CD4-positive, alpha-beta T cell treated with Interleukin-12 subunit alpha and Interleukin-12 subunit beta, for 1 hour (primary cell): ENCODE data around the gene POU2F2.

Experiments
- DNase-seq: peaks from one replicate; pipeline ENCODE4 v3.0.0-alpha.2; 2020

POU2F2 gene

DNA sequence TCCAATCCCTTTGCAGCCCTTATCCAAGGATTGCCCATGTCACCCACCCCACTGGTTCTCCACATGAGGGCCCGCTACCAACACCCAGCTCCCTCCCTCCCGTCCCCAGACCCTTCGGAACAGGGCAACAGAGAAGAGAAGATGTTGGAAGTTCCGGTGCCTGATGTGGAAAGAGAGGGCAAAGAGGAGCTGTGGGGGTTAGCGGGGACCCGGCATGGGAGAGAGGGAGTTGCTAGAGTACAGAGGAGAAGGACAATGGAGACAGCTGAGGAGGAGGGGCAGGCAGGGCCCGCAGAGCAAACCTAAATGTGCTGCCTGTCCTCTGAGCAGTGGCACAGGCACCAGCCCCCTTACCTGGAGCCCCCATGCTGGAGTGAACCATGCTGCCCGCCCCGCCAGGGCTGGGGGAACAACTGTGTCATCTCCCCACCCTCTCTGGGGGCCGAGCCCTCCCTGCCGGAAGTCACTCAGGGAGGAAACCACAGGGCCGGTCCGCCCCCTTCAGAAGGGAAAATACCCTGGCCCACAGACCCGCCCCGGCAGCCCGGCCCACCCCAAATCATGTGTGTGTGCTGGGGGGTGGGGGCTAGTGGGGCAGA is at the start of gene POU2F2:
TSS of gene POU2F2 (minus strand) at position 417 of the 599 bp plus-strand sequence. CDS start at position 382, 35 bp downstream.
- DNase-seq: peak; percentile 91

- no peak for DNase-seq
These were observed 46.8 kb upstream of the POU2F2 start for GRCh38 chr19:42178791-42179674.

DNA sequence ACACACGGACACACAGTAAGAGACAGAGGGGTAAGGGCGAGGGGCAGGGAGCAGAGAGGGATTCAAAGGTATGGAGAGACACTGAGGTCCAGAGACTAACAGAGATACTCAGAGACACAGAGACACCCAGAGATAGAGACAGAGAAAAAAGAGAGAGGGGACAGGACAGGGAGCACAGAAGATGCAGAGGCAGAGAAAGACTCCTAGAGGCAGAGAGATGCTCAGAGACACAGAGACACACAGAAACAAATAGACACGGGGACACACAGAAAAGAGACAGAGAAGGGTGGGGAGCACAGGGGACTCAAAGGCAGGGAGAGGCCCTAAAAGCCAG is 45.4 kb upstream of the POU2F2 start:
- no peak for DNase-seq

- peak; percentile 82 for DNase-seq
These were observed 44.9 kb upstream of the POU2F2 start for GRCh38 chr19:42176990-42177685.

DNA sequence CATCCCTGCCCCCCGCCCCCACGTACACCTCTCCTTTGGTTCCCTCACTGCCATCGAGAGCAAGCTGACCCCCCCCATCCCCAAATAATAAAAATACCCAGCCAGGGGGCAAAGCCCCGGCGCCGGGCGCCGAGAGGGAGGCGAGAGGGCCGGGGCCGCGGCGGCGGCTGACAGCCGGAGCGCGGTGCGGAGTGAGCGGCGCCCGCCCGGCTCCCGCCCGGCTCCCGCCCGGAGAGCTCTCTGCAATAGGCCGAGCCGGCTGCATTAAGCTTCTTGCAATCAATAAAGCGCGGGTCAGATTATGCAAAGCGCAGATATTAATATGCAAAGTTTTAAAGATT is 44.4 kb upstream of the POU2F2 start:
- no peak for DNase-seq

DNA sequence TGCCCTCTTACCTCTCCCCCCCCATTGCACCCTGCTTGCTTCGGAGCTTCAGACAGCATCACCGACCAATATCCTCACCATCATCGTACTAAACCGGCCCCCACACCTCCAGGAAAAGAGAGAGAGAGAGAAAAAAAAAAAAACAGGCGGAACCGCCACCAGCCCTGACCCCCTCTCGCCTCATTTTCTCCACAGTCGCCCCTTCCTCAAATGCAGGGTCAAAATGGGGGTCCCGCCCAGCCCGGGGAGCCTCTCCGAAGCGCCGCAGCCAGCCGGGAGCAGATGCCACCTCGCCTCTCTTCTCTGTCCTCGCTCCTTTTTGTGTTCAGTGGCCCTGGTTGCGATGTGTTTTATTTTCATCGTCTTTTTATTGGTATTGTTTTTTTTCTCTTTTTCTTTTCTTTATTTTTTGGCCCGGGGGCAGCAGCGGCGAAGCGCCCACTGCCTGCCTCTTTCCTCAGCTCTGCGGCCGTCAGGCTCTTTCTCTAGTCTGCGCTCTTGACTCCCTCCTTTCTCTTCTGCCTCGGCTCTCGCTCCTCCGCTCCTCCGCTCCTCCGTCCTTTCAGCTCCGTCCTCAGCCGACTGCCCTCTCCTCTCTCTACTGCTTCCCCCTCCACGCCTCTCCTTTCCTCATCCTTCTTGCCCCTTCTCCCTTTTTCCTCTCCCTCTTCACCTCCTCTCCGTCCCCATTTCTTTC is 43.9 kb upstream of the POU2F2 start:
- DNase-seq: no peak

GRCh38 chr19:42174958-42175734 is 42.9 kb upstream of the POU2F2 start:
- DNase-seq: no peak

- DNase-seq: no peak
These were observed 41.9 kb upstream of the POU2F2 start for GRCh38 chr19:42174188-42174587.

DNA sequence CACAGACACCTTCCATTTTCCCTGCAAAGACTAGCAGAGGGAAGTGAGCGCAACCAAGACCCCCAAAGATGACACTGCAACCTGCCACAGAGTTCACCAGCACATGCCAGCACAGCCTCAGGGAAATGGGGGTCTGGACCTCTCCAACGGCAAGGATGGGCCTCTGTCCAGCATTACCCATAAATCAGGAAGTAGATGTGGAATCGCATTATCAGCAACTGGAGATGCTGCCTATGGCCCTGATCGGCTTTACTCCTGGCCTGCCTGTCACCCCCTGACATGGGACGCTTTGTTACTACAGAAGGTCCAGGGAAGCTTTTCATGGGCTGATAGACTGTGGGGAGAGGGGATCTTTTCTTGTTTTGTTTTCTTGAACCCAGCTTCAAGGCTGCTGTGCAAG is 41.4 kb upstream of the POU2F2 start:
- DNase-seq: no peak

GRCh38 chr19:42172261-42172660 is 40.0 kb upstream of the POU2F2 start:
- DNase-seq: no peak

DNA sequence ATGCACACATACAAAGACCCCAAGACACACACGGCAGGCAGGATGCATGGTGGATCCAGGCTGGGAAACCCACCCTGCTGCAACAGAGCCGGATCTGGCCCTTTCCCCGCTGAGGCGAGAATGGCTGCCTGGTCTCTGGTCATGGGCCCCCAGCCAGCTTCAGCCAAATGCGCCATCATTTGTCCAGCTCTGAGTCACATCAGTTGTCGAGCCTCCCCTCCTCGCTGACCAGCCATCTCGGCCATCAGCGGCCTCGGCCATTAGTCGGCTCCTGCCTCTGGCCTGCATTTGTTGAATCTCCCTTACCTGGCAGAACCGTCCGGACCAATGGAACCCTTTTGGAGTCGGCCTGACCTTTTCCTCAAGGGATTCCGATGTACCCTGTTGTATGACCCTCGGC is 38.5 kb upstream of the POU2F2 start:
- DNase-seq: no peak

GRCh38 chr19:42169486-42170413 is 37.5 kb upstream of the POU2F2 start:
- no peak for DNase-seq

- DNase-seq: no peak
These were observed 36.0 kb upstream of the POU2F2 start for GRCh38 chr19:42168206-42168605.

- DNase-seq: no peak
These were observed 34.1 kb upstream of the POU2F2 start for GRCh38 chr19:42166316-42166715.

DNA sequence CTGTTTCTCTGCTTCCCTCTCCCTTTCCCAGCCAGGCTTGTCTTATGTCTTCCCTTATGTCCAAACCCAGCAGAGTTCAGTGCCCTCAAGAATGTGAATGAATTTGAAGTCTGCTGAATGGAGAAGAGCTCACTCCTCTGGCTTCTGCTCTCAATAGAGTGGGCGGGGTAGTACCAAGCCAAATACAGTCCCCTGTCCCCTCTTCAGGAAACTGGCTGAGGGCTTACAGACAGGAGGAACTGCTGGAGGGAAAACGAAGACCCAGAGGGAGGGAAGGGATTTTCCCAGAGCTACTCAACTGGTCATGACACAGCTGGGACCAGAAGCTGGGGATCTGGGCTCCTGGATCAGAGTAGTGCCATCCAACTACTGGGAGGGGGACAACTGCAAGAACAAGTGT is 32.9 kb upstream of the POU2F2 start:
- DNase-seq: no peak

DNA sequence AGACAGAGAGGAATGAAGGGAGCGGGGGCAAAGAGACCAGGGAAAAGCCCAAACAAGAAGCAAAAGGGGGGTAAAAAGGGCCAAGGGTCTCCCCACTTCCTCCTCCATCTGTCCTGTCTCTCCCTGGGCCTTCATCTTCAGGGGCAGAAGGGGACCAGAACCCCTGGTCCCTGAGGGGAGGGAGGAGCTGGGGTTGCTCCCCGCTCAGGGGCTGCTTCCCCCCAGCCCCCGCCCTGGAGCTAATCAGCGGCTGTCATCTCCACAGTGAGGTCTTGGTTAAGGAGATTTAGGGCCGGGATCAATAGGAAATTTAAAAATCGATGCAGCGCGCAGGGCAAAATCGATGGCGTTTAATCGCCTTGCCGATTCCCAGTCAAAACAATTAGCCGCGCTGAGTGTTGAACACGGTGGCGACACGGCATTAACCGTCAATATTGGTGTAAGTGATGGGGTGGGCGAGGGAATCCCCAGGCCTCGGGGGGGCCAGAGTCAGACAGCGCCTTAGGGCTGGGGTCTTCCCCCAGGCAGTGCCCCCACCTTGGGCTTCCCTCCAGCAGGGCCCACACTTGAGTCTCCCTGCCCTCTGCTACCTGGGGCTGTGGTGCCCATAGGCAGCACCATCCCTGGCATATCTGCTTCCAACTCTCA is 29.5 kb upstream of the POU2F2 start:
- DNase-seq: no peak

DNA sequence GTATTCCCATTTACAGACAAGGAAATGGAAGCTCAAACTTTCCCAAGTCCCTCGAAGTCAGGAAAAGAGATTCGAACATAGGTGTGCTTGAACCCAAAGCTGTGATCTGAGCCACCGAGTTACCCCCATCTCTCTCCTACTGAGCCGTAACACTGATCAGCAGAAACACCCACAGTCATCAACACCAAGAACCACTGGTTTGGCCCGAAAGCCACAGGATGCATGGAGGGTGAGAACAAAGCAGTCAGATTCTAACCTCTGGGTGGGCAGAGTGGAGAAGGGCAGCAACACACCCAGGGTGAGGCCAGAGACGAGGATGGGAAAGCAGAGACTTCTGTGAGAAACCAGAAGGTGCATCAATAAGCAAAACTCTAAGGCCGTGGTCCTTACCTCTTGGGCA is 27.7 kb upstream of the POU2F2 start:
- no peak for DNase-seq

GRCh38 chr19:42158926-42159325 is 26.7 kb upstream of the POU2F2 start:
- DNase-seq: no peak

DNA sequence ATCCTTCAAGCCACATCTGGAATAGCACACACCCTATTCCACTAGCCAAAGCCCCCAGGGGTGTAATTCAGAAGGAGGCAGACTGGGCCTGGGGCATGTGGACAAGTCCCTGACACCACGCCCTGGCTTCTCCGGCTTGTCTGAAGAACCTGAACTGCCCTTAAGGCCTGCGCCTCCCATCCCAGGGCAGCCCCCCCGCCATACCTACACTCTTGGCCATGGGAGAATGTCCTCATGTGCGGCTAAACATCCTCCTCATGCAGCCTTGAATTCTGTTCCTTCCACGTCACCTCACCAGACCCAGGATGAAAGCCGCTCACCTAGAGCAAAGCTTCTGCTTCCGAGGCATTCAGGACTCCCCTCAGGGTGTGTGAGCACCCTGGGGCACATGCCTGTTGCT is 24.3 kb upstream of the POU2F2 start:
- no peak for DNase-seq

GRCh38 chr19:42155796-42156195 is 23.6 kb upstream of the POU2F2 start:
- no peak for DNase-seq
